Heart left ventricle (tissue), 16 donors: ENCODE measurements around the gene RASGEF1C. TPM values are rescaled to one million over a fixed set of nuclear protein-coding genes. Genes with fewer than 3 reads are reported as not detected.

Source experiments
- ATAC-seq, 4 donors: fragments of 200-7000 bp; cut with Tn5 transposase; one replicate each; pipeline ENCODE4 v1.9.1; 2020 to 2022; ENCODE audit warnings: moderate library complexity in 4 of 4, mild to moderate bottlenecking in 3 of 4, moderate number of reproducible peaks in 1 of 4
- DNase-seq, 5 donors: peaks; one replicate each; pipeline ENCODE4 v3.0.0-alpha.2; 2020
- H3K27ac ChIP-seq, 12 donors: fragments of 200-600 bp; sonication (generic) in 4 of 12; one replicate each; pipeline versions ENCODE4 v1.5.0 to v1.8.0; 2016 to 2022; ENCODE audit warnings: mild to moderate bottlenecking in 2 of 12
- H3K27me3 ChIP-seq, 9 donors: fragments of 200-600 bp; sonication (generic) in 2 of 9; one replicate each; pipeline versions ENCODE4 v1.5.1 to v1.8.0; 2016 to 2022; ENCODE audit warnings: mild to moderate bottlenecking in 3 of 9
- H3K36me3 ChIP-seq, 9 donors: fragments of 200-600 bp; sonication (generic) in 2 of 9; one replicate each; pipeline versions ENCODE4 v1.5.0 to v1.8.0; 2018 to 2022; ENCODE audit warnings: mild to moderate bottlenecking in 2 of 9
- H3K4me1 ChIP-seq, 12 donors: fragments of 200-600 bp; sonication (generic) in 4 of 12; one replicate each; pipeline versions ENCODE4 v1.5.0 to v1.8.0; 2016 to 2022; ENCODE audit warnings: mild to moderate bottlenecking in 3 of 12
- H3K4me3 ChIP-seq, 12 donors: fragments of 200-600 bp; sonication (generic) in 4 of 12; one replicate each; pipeline versions ENCODE4 v1.5.0 to v1.8.0; 2017 to 2022; ENCODE audit warnings: mild to moderate bottlenecking in 9 of 12, moderate library complexity in 4 of 12
- H3K9me3 ChIP-seq, 12 donors: fragments of 200-600 bp; sonication (generic) in 4 of 12; one replicate each; pipeline versions ENCODE4 v1.5.0 to v1.8.0; 2016 to 2022; ENCODE audit warnings: mild to moderate bottlenecking in 1 of 12
- CTCF ChIP-seq, 12 donors: fragments of 200-600 bp; sonication (generic) in 4 of 12; IDR thresholded peaks; one replicate each; pipeline versions ENCODE4 v1.5.0 to v1.8.0; 2018 to 2022; ENCODE audit warnings: antibody characterized with exemption in 12 of 12, mild to moderate bottlenecking in 5 of 12
- POLR2A ChIP-seq, 2 donors: fragments of 450-650 bp; IDR thresholded peaks; one replicate each; pipeline ENCODE4 v1.6.1; 2017; ENCODE audit warnings: antibody characterized with exemption in 2 of 2, mild to moderate bottlenecking in 2 of 2, moderate library complexity in 2 of 2
- WGBS, 4 donors: extraction: QIAGEN DNeasy Blood & Tissue Kit in 2 of 4; methylation state at CpG; one replicate each; pipeline versions ENCODE4 v1.1.5 to v1.1.7; 2013 to 2018; 5-methylcytosine and 5-hydroxymethylcytosine counted together
- intact Hi-C, 10 donors: fragments of 100-400 bp; cut with DNase I; formaldehyde crosslinking; loops; one replicate each; pipeline versions ENCODE4 v1.11.1 to v1.14.2; 2022
- polyA plus RNA-seq, 2 donors: library from polyadenylated mRNA; stranded (reverse); fragments of 200-250 nt; gene quantifications; one replicate each; pipeline ENCODE4 v1.2.3, GENCODE V29; 2013
- total RNA-seq, 9 donors: library from RNA; depleted of rRNA in 2 of 9; stranded (reverse); fragments of >200 nt in 2 of 9; fragmentation: NEBNext Ultra II Directional in 3 of 9; extraction: Animal tissue kit (Norgen Biotek cat#: 25700) in 3 of 9; gene quantifications; one replicate each; pipeline versions ENCODE4 v1.1.0 to v1.2.4, GENCODE V29; 2016 to 2023
- donor health status: ischemic (EF 13 %, LVEDD 7.1; RV severe dilation, severe dysfunction).
- donor health status: healthy with polysubstance abuse.
- donor health status: DM: no; HTN: yes; CAD: no.
- donor health status: DM: no; HTN: no; CAD: no.
- donor health status: ischemic (EF 25% LVEDD 6.9; RV normal size, moderate dysfunction).
- donor health status: ischemic (EF 25% LVEDD 5.7; RV mildly dilated, moderate dysfunction).
- donor health status: healthy.
- donor health status: DM: yes; HTN: yes; CAD: no.
- donor health status: ischemic (EF 35%, LVEDD 5.7; RV mildly dilated, moderate dysfunction).
- donor health status: nonischemic (EF 11% LVEDD 7.7; RV severe dilation, severe dysfunction).
- donor health status: DM: yes; HTN: yes; CAD: no.
- donor health status: PGD.
- donor health status: ischemic (EF 29% LVEDD 5.4; RV normal size, mild dysfunction).
- donor health status: nonischemic (EF 23%, LVEDD 6.1; RV moderate dilation, normal function).

Gene RASGEF1C
- total and polyA plus RNA-seq, 11 donors = 0.14 to 0.75 (median 0.19) TPM; not detected in 4

GRCh38 chr5:180130876-180131740 lies 77.9 kb downstream of the RASGEF1C start:
- no peak overlapping the region for H3K27ac ChIP-seq
- H3K4me1 ChIP-seq = peaks cover 0 to 6% (median 0%) of the 10 kb centered on the region in 12 donors
- DNase-seq (no peak), ATAC-seq (no peak)
- H3K36me3 ChIP-seq = no peaks in the 10 kb centered on the region
- WGBS, 4 donors = 75 to 82% (median 79%) methylated on average over 26 of the region's 26 CpGs
- no peaks in the 10 kb centered on the region for H3K9me3 ChIP-seq
- no peak for TF ChIP-seq POLR2A (IDR thresholded peaks at IDR 0.05)
- no peak for TF ChIP-seq CTCF (IDR thresholded peaks at IDR 0.05)
- H3K27me3 ChIP-seq = peaks cover 0 to 26% (median 13%) of the 10 kb centered on the region in 9 donors
- intact Hi-C loops = no loop called here
- no peak overlapping the region for H3K4me3 ChIP-seq

GRCh38 chr5:180130291-180130869 lies 78.6 kb downstream of the RASGEF1C start:
- ATAC-seq = no peak
- peaks cover 0 to 6% (median 0%) of the 10 kb centered on the region in 12 donors for H3K4me1 ChIP-seq
- no peaks in the 10 kb centered on the region for H3K36me3 ChIP-seq
- DNase-seq = no peak
- no peak for TF ChIP-seq CTCF (IDR thresholded peaks at IDR 0.05)
- TF ChIP-seq POLR2A (IDR thresholded peaks at IDR 0.05) = no peak
- intact Hi-C loops = no loop called here
- WGBS, 4 donors = 78 to 86% (median 82%) methylated on average over 14 to 16 of the region's 16 CpGs
- no peak overlapping the region for H3K27ac ChIP-seq
- H3K9me3 ChIP-seq = no peaks in the 10 kb centered on the region
- no peak overlapping the region for H3K4me3 ChIP-seq
- peaks cover 0 to 25% (median 12%) of the 10 kb centered on the region in 9 donors for H3K27me3 ChIP-seq

GRCh38 chr5:180129291-180130190 lies 79.5 kb downstream of the RASGEF1C start:
- no peak for TF ChIP-seq CTCF (IDR thresholded peaks at IDR 0.05)
- no peak for TF ChIP-seq POLR2A (IDR thresholded peaks at IDR 0.05)
- no peaks in the 10 kb centered on the region for H3K36me3 ChIP-seq
- ATAC-seq (no peak), DNase-seq (no peak)
- H3K4me3 ChIP-seq = no peak overlapping the region
- 77 to 86% (median 84%) methylated on average over 17 to 27 of the region's 27 CpGs for WGBS, 4 donors
- intact Hi-C loops = loop anchor here in 9 of 10 donors (5.0 to 10.0 kb wide), 9 partner anchors 75 to 543 kb away; partner anchors contain the start of gene RASGEF1C (in 6 of the 9)
- peaks cover 0 to 6% (median 0%) of the 10 kb centered on the region in 12 donors for H3K4me1 ChIP-seq
- H3K27ac ChIP-seq = no peak overlapping the region
- no peaks in the 10 kb centered on the region for H3K9me3 ChIP-seq
- H3K27me3 ChIP-seq = peaks cover 0 to 29% (median 12%) of the 10 kb centered on the region in 9 donors
